SJCRH30 (cell line): ENCODE measurements around the gene SENP1. TPM values are rescaled to one million over a fixed set of nuclear protein-coding genes. Genes with fewer than 3 reads are reported as not detected.

Source experiments
- DNase-seq, 2 experiments: peaks; one replicate each; pipeline ENCODE4 v3.0.0-alpha.2; 2015 to 2020
- H3K27ac ChIP-seq: fragments of 250-450 bp; sonication (Bioruptor Pico); 2 replicates; pipeline ENCODE4 v1.5.1; 2020; ENCODE audit warnings: mild to moderate bottlenecking, moderate library complexity
- H3K27me3 ChIP-seq: fragments of 250-450 bp; sonication (Bioruptor Pico); 2 replicates; pipeline ENCODE4 v1.5.1; 2020; ENCODE audit warnings: mild to moderate bottlenecking, moderate library complexity
- H3K36me3 ChIP-seq: fragments of 250-450 bp; sonication (Bioruptor Pico); 2 replicates; pipeline ENCODE4 v1.5.1; 2020; ENCODE audit warnings: mild to moderate bottlenecking, moderate library complexity
- H3K4me1 ChIP-seq: fragments of 250-450 bp; sonication (Bioruptor Pico); 2 replicates; pipeline ENCODE4 v1.5.1; 2020; ENCODE audit warnings: mild to moderate bottlenecking, moderate library complexity
- H3K4me3 ChIP-seq: fragments of 250-450 bp; sonication (Bioruptor Pico); 2 replicates; pipeline ENCODE4 v1.5.1; 2020; ENCODE audit warnings: mild to moderate bottlenecking, moderate library complexity
- H3K9me3 ChIP-seq: fragments of 250-450 bp; sonication (Bioruptor Pico); replicated peaks from 2 replicates; pipeline ENCODE4 v1.5.1; 2020; ENCODE audit warnings: mild to moderate bottlenecking, moderate library complexity
- total RNA-seq: library from RNA; depleted of rRNA; stranded (reverse); fragments of >200 nt; shearing (Covaris generic); gene quantifications from 2 replicates; pipeline ENCODE4 v1.2.3, GENCODE V29; 2014

SENP1 gene
- total RNA-seq, 1 experiment from 2014 or later: 53.6 TPM

- Histone ChIP-seq H3K9me3 (no peaks in the 10 kb centered on the region), H3K27me3 (no peaks in the 10 kb centered on the region), H3K27ac (no peak overlapping the region), H3K36me3 (peaks cover 36% of the 10 kb centered on the region), H3K4me3 (no peak overlapping the region), H3K4me1 (no peaks in the 10 kb centered on the region)
- no peak for DNase-seq
These were observed 64.1 kb downstream of the SENP1 start for GRCh38 chr12:48041591-48042423.

GRCh38 chr12:48040354-48040753, 65.5 kb downstream of the SENP1 start:
- H3K36me3 ChIP-seq: peaks cover 21% of the 10 kb centered on the region
- H3K9me3 ChIP-seq: no peaks in the 10 kb centered on the region

GRCh38 chr12:48039151-48039550, 66.7 kb downstream of the SENP1 start:
- Histone ChIP-seq H3K27me3 (no peaks in the 10 kb centered on the region), H3K4me3 (no peak overlapping the region), H3K36me3 (peaks cover 10% of the 10 kb centered on the region), H3K27ac (no peak overlapping the region), H3K4me1 (no peaks in the 10 kb centered on the region), H3K9me3 (no peaks in the 10 kb centered on the region)
- DNase-seq: no peak

More at GRCh38 chr12:48040354-48040753, 65.5 kb downstream of the SENP1 start:
- no peaks in the 10 kb centered on the region for H3K4me1 ChIP-seq
- H3K27me3 ChIP-seq: no peaks in the 10 kb centered on the region
- no peak overlapping the region for H3K4me3 ChIP-seq
- no peak for DNase-seq
- H3K27ac ChIP-seq: no peak overlapping the region

GRCh38 chr12:48038085-48038484, 67.8 kb downstream of the SENP1 start:
- H3K36me3 ChIP-seq: peaks cover 5% of the 10 kb centered on the region
- no peaks in the 10 kb centered on the region for H3K4me1 ChIP-seq
- no peak overlapping the region for H3K4me3 ChIP-seq
- H3K27me3 ChIP-seq: no peaks in the 10 kb centered on the region
- H3K9me3 ChIP-seq: no peaks in the 10 kb centered on the region
- DNase-seq: no peak
- no peak overlapping the region for H3K27ac ChIP-seq

- DNase-seq: peak; percentile 22 to 32
- Histone ChIP-seq H3K27me3 (no peaks in the 10 kb centered on the region), H3K9me3 (no peaks in the 10 kb centered on the region), H3K4me1 (no peaks in the 10 kb centered on the region), H3K36me3 (no peaks in the 10 kb centered on the region), H3K4me3 (no peak overlapping the region), H3K27ac (no peak overlapping the region)
These were observed 68.5 kb downstream of the SENP1 start for GRCh38 chr12:48037267-48037915.

- no peak overlapping the region for H3K4me3 ChIP-seq
- no peak overlapping the region for H3K27ac ChIP-seq
- DNase-seq: no peak
- H3K27me3 ChIP-seq: no peaks in the 10 kb centered on the region
- H3K36me3 ChIP-seq: no peaks in the 10 kb centered on the region
- no peaks in the 10 kb centered on the region for H3K4me1 ChIP-seq
- H3K9me3 ChIP-seq: no peaks in the 10 kb centered on the region
These were observed 69.1 kb downstream of the SENP1 start for GRCh38 chr12:48036818-48037217.

GRCh38 chr12:48034835-48035805, 70.8 kb downstream of the SENP1 start:
- Histone ChIP-seq H3K4me1 (no peaks in the 10 kb centered on the region), H3K4me3 (no peak overlapping the region), H3K27ac (no peak overlapping the region), H3K9me3 (no peaks in the 10 kb centered on the region), H3K27me3 (no peaks in the 10 kb centered on the region), H3K36me3 (no peaks in the 10 kb centered on the region)
- DNase-seq: no peak

GRCh38 chr12:48033451-48033850, 72.4 kb downstream of the SENP1 start:
- no peak for DNase-seq
- H3K4me3 ChIP-seq: no peak overlapping the region
- H3K4me1 ChIP-seq: peaks cover 5% of the 10 kb centered on the region; the same call in 1 of the 2 replicates
- no peaks in the 10 kb centered on the region for H3K36me3 ChIP-seq
- no peak overlapping the region for H3K27ac ChIP-seq
- H3K27me3 ChIP-seq: no peaks in the 10 kb centered on the region
- H3K9me3 ChIP-seq: no peaks in the 10 kb centered on the region

GRCh38 chr12:48032597-48032996, 73.3 kb downstream of the SENP1 start:
- peaks cover 5% of the 10 kb centered on the region; the same call in 1 of the 2 replicates for H3K4me1 ChIP-seq
- no peak overlapping the region for H3K27ac ChIP-seq
- H3K27me3 ChIP-seq: no peaks in the 10 kb centered on the region
- DNase-seq: no peak
- H3K36me3 ChIP-seq: no peaks in the 10 kb centered on the region
- no peak overlapping the region for H3K4me3 ChIP-seq
- H3K9me3 ChIP-seq: no peaks in the 10 kb centered on the region

GRCh38 chr12:48031135-48031960, 74.5 kb downstream of the SENP1 start:
- H3K9me3 ChIP-seq: no peaks in the 10 kb centered on the region
- no peak overlapping the region for H3K4me3 ChIP-seq
- no peak for DNase-seq
- no peaks in the 10 kb centered on the region for H3K27me3 ChIP-seq
- no peaks in the 10 kb centered on the region for H3K36me3 ChIP-seq
- H3K27ac ChIP-seq: no peak overlapping the region
- H3K4me1 ChIP-seq: peaks cover 5% of the 10 kb centered on the region; the same call in 1 of the 2 replicates

- DNase-seq: peak; percentile 34 to 51
These were observed 75.7 kb downstream of the SENP1 start for GRCh38 chr12:48030173-48030650.

GRCh38 chr12:48029491-48030172, 76.2 kb downstream of the SENP1 start:
- no peaks in the 10 kb centered on the region for H3K36me3 ChIP-seq
- H3K4me1 ChIP-seq: peaks cover 5% of the 10 kb centered on the region; the same call in 1 of the 2 replicates
- H3K27me3 ChIP-seq: no peaks in the 10 kb centered on the region
- DNase-seq: peak in 1 of 2 experiments; percentile 39
- H3K4me3 ChIP-seq: no peak overlapping the region
- H3K27ac ChIP-seq: no peak overlapping the region
- no peaks in the 10 kb centered on the region for H3K9me3 ChIP-seq

More at GRCh38 chr12:48030173-48030650, 75.7 kb downstream of the SENP1 start:
- Histone ChIP-seq H3K27ac (no peak overlapping the region), H3K9me3 (no peaks in the 10 kb centered on the region), H3K4me3 (no peak overlapping the region), H3K27me3 (no peaks in the 10 kb centered on the region), H3K36me3 (no peaks in the 10 kb centered on the region), H3K4me1 (peaks cover 5% of the 10 kb centered on the region; the same call in 1 of the 2 replicates)
